Neural cell (in vitro differentiated cells): Measurements from ENCODE around the gene KRTCAP2. TPM values are rescaled to one million over a fixed set of nuclear protein-coding genes. Genes with fewer than 3 reads are reported as not detected.

Source experiments
- H2AFZ ChIP-seq: fragments of 200-600, 300-800 bp; sonication (generic), shearing (Covaris generic); 2 replicates; pipeline ENCODE4 v1.6.0; 2014; ENCODE audit warnings: low read depth, mild to moderate bottlenecking, antibody characterized with exemption, low read length, moderate library complexity
- H3F3A ChIP-seq: fragments of 200-600 bp; shearing (Covaris generic); 2 replicates; pipeline ENCODE4 v1.6.1; 2016; ENCODE audit warnings: mild to moderate bottlenecking, moderate library complexity, mixed read lengths, antibody characterized with exemption, low read length; ENCODE audit not compliant: insufficient read depth, poor library complexity, severe bottlenecking
- H3K27ac ChIP-seq: fragments of 200-600, 300-800 bp; sonication (generic), shearing (Covaris generic); 2 replicates; pipeline ENCODE4 v1.5.1; 2014; ENCODE audit warnings: mild to moderate bottlenecking, low read length, moderate library complexity
- H3K27me3 ChIP-seq: fragments of 300-800, 200-600 bp; sonication (generic), shearing (Covaris generic); 2 replicates; pipeline ENCODE4 v1.6.0; 2014; ENCODE audit warnings: mild to moderate bottlenecking, low read depth, low read length, moderate library complexity; ENCODE audit not compliant: insufficient read depth
- H3K36me3 ChIP-seq: fragments of 300-800, 200-600 bp; sonication (generic), shearing (Covaris generic); 2 replicates; pipeline ENCODE4 v1.5.1; 2014; ENCODE audit warnings: mild to moderate bottlenecking, antibody characterized with exemption, low read length, moderate library complexity; ENCODE audit not compliant: insufficient read depth
- H3K4me2 ChIP-seq: fragments of 300-800, 200-600 bp; sonication (generic), shearing (Covaris generic); 2 replicates; pipeline ENCODE4 v1.6.0; 2014; ENCODE audit warnings: mild to moderate bottlenecking, low read length
- H3K4me3 ChIP-seq: fragments of 300-800, 200-600 bp; sonication (generic), shearing (Covaris generic); 2 replicates; pipeline ENCODE4 v1.5.1; 2014; ENCODE audit warnings: mild to moderate bottlenecking, low read length, moderate library complexity
- H3K79me2 ChIP-seq: fragments of 200-600 bp; shearing (Covaris generic); replicated peaks from 2 replicates; pipeline ENCODE4 v1.6.0; 2014; ENCODE audit warnings: mild to moderate bottlenecking, low read length, moderate library complexity; ENCODE audit not compliant: insufficient read depth
- H3K9ac ChIP-seq: fragments of 300-800, 200-600 bp; sonication (generic), shearing (Covaris generic); 2 replicates; pipeline ENCODE4 v1.6.1; 2016; ENCODE audit warnings: mild to moderate bottlenecking, low read length, mixed read lengths
- H3K9me2 ChIP-seq: fragments of 200-600 bp; shearing (Covaris generic); 2 replicates; pipeline ENCODE4 v1.6.1; 2016; ENCODE audit warnings: mild to moderate bottlenecking, low read length, mixed read lengths; ENCODE audit not compliant: insufficient read depth
- H3K9me3 ChIP-seq: fragments of 200-600, 300-800 bp; sonication (generic), shearing (Covaris generic); 2 replicates; pipeline ENCODE4 v1.6.1; 2016; ENCODE audit warnings: mild to moderate bottlenecking, mixed run types, low read length, moderate library complexity, mixed read lengths
- H4K20me1 ChIP-seq: fragments of 200-600 bp; shearing (Covaris generic); 2 replicates; pipeline ENCODE4 v1.6.1; 2016; ENCODE audit warnings: mild to moderate bottlenecking, mixed run types; ENCODE audit not compliant: insufficient read depth
- CTCF ChIP-seq: fragments of 450-650 bp; IDR thresholded peaks from 2 replicates; pipeline ENCODE4 v1.5.1; 2014; ENCODE audit warnings: antibody characterized with exemption, mild to moderate bottlenecking, moderate library complexity; ENCODE audit not compliant: poor library complexity, severe bottlenecking
- EP300 ChIP-seq: fragments of 450-650 bp; conservative IDR thresholded peaks from 2 replicates; pipeline ENCODE4 v1.6.1; 2014; ENCODE audit warnings: antibody characterized with exemption, mild to moderate bottlenecking, moderate library complexity; ENCODE audit not compliant: poor library complexity, severe bottlenecking
- EZH2 ChIP-seq: fragments of 200-600, 300-800 bp; shearing (Covaris generic), sonication (generic); IDR thresholded peaks from 2 replicates; pipeline ENCODE4 v1.6.1; 2014; ENCODE audit warnings: antibody characterized with exemption, low read length, borderline replicate concordance, mild to moderate bottlenecking; ENCODE audit not compliant: insufficient read depth, poor library complexity, severe bottlenecking
- MXI1 ChIP-seq: fragments of 450-650 bp; conservative IDR thresholded peaks from 2 replicates; pipeline ENCODE4 v1.6.1; 2014; ENCODE audit warnings: antibody characterized with exemption, mild to moderate bottlenecking; ENCODE audit not compliant: poor library complexity, severe bottlenecking
- POLR2AphosphoS5 ChIP-seq: IDR thresholded peaks from 2 replicates; pipeline ENCODE4 v1.6.1; 2012
- RAD21 ChIP-seq: fragments of 450-650 bp; conservative IDR thresholded peaks from 2 replicates; pipeline ENCODE4 v1.6.1; 2014; ENCODE audit warnings: antibody characterized with exemption, mild to moderate bottlenecking, moderate library complexity
- REST ChIP-seq: IDR thresholded peaks from 2 replicates; pipeline ENCODE4 v1.6.1; 2012; ENCODE audit warnings: borderline replicate concordance
- SMC3 ChIP-seq: fragments of 450-650 bp; conservative IDR thresholded peaks from 2 replicates; pipeline ENCODE4 v1.6.1; 2014; ENCODE audit warnings: antibody characterized with exemption, mild to moderate bottlenecking, moderate library complexity; ENCODE audit not compliant: poor library complexity
- TAF1 ChIP-seq: IDR thresholded peaks from 2 replicates; pipeline ENCODE4 v1.6.1; 2012; ENCODE audit warnings: low read depth
- polyA plus RNA-seq: library from polyadenylated mRNA; depleted of rRNA; stranded (reverse); fragments of >200 nt; gene quantifications from 2 replicates; pipeline ENCODE4 v1.2.3, GENCODE V29; 2014

The KRTCAP2 gene
- polyA plus RNA-seq, 1 donor from 2014 or later: 175 TPM

DNA sequence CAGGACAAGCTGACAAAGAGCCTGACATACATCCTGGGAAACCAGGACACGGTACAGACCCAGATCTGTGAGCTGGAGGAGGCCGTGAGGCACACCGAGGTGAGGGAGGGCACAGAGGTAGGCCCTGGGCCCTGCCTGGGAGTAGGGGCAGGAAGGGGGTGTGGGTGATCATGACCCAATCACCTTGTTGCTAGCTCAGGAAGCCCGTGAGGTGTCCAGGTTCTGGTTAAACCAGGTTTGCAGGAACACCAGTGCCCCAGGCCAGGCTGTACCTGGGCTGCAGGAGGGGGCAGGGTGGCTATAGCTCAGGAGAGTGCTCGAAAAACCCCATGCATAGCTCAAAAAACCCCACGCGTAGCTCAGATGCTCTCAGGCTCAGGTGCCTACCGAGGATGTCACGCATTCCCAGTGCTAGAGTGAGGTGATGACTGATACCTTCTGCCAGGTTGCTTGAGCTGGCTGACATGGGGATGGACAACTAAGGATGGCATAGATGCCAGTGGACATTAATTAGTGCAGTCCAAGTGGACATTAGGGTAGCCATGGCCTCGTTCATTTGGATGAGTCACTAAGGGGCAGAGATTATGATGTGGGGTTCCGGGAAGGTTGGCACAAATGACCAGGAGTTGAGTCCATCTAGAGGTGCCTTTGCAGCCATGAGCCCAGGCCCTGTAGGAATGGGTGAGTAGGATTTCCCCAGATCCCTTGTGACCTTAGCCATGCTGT lies 4.3 kb upstream of the KRTCAP2 start:
- peaks cover 13% of the 10 kb centered on the region for H3K36me3 ChIP-seq
- no peaks in the 10 kb centered on the region for H3K9me2 ChIP-seq
- H3K27ac ChIP-seq: no peak overlapping the region
- H3K9me3 ChIP-seq: no peaks in the 10 kb centered on the region
- peak overlapping the region; percentile 93 for H3K4me3 ChIP-seq
- no peaks in the 10 kb centered on the region for H3K27me3 ChIP-seq
- H3K4me2 ChIP-seq: no peak overlapping the region
- H3F3A ChIP-seq: peaks cover 5% of the 10 kb centered on the region
- no peaks in the 10 kb centered on the region for H4K20me1 ChIP-seq
- H3K9ac ChIP-seq: no peak overlapping the region
- no peak overlapping the region for H2AFZ ChIP-seq
- TF ChIP-seq TAF1 (no peak), REST (no peak), RAD21 (no peak), CTCF (no peak), EP300 (no peak), POLR2AphosphoS5 (no peak), EZH2 (no peak), SMC3 (no peak), MXI1 (no peak)
- peaks cover 30% of the 10 kb centered on the region for H3K79me2 ChIP-seq

DNA sequence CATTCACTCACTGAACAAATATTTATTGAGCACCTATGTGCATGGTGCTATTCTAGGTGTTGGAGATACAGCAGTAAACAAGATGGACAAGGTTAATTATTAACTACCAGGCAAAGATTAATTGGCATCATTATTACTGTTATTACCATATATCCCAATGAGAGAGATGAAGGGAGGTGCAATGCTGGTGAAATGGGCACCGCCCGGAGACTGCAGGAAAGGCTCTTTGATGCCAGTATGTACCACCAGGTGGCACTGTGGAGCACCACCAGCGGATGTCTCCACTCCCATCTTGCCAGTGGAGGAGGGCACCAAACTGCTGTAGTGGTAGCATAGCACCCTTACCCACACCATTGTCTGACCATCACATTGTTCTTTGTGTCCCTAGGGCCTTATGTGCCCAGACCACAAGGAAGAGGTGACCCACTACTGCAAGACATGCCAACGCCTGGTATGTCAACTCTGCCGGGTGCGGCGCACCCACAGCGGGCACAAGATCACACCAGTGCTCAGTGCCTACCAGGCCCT lies 3.5 kb upstream of the KRTCAP2 start:
- H3K4me3 ChIP-seq: peak overlapping the region; percentile 93
- H2AFZ ChIP-seq: no peak overlapping the region
- no peak overlapping the region for H3K4me2 ChIP-seq
- peak; percentile 90 for TF ChIP-seq CTCF
- no peak for TF ChIP-seq EP300
- TF ChIP-seq REST: no peak
- peak; percentile 43 for TF ChIP-seq MXI1
- no peak for TF ChIP-seq EZH2
- TF ChIP-seq RAD21: peak; percentile 69
- TF ChIP-seq TAF1: no peak
- TF ChIP-seq SMC3: peak; percentile 85
- TF ChIP-seq POLR2AphosphoS5: no peak
- H3K9ac ChIP-seq: peak overlapping the region; percentile 100
- no peaks in the 10 kb centered on the region for H3K9me3 ChIP-seq
- H4K20me1 ChIP-seq: no peaks in the 10 kb centered on the region
- H3K9me2 ChIP-seq: no peaks in the 10 kb centered on the region
- peaks cover 5% of the 10 kb centered on the region for H3F3A ChIP-seq
- peak overlapping the region; percentile 99 for H3K27ac ChIP-seq
- H3K36me3 ChIP-seq: peaks cover 13% of the 10 kb centered on the region
- no peaks in the 10 kb centered on the region for H3K27me3 ChIP-seq
- H3K79me2 ChIP-seq: peaks cover 37% of the 10 kb centered on the region
